ENCODE results near the gene HCRT.
"Not testable (repeated sequence)": the region's sequence is repeated elsewhere in the genome, so short reads cannot be mapped to it uniquely, and the experiment has no call there.

Gene HCRT

DNA sequence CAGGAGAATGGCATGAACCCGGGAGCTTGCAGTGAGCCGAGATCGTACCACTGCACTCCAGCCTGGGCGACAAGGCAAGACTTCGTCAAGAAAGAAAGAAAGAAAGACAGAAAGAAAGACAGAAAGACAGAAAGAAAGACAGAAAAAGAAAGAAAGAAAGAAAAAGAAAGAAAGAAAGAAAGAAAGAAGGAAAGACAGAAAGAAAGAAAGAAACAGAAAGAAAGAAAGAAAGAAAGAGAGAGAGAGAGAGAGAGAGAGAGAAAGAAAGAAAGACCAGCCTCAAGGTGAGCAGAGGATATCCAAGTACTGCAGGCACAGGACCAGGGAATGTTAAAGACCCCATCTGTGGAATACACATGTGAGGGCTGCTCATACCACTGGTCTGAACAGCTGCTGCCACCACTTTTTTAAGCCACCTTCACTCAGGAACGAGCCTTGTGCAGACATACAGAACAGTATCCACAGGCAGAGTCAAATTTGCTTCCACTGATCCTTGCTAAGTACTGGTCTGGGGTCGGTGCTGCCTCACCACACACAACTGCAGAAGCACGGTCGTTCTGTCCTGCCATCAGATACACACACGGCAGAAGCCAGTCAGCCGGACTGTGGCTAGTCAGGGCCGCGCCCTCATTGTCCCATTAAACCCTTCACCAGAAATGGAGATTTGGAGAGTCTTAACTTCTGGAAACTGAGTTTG lies 38.2 kb downstream of the HCRT start:
- in situ Hi-C loops (cut with HindIII; ENCODE audit: low sequenced_read_pairs): no loop called here

DNA sequence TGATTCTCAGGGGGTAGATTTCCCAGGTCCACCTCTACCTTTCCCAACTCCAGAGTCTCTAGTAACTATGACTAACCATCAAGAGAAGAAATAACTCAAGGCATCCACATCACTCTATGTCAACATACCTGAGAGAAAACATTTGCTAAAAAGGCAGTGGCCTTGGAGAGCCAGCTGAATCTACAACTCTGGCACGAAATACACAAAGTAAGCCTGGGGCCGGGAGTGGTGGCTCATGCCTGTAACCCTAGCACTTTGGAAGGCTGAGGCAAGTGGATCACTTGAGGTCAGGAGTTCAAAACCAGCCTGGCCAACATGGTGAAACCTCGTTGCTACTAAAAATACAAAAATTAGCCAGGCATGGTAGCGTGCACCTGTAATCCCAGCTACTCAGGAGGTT lies 42.1 kb downstream of the HCRT start:
- in situ Hi-C loops (cut with HindIII; ENCODE audit: low sequenced_read_pairs): not testable (repeated sequence)

DNA sequence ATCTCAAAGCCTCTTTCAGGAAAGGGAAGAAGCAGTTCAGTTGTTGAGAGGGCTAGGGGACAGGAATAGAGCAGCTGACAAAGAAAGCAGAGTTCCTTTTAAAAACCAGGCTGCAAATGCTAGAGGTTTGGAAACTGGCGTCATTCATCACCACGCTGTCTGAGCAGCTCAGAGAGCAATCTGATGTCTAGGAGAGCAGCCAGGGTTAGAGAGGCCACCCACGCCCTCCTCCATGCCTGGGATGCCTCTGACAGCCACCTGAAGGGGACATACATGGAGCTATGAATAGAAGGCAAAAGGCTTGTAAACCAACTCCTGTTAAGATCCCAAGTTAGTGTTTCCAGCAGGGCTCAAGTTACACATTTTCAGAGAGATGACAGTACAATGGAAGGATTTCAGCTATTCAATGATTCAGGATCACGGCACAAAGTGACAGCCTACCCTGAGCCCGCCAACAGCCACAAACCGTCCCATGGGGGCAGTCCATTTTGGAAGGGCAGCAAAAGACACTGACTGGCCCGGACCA lies 42.8 kb downstream of the HCRT start:
- in situ Hi-C loops (cut with HindIII; ENCODE audit: low sequenced_read_pairs): no loop called here

DNA sequence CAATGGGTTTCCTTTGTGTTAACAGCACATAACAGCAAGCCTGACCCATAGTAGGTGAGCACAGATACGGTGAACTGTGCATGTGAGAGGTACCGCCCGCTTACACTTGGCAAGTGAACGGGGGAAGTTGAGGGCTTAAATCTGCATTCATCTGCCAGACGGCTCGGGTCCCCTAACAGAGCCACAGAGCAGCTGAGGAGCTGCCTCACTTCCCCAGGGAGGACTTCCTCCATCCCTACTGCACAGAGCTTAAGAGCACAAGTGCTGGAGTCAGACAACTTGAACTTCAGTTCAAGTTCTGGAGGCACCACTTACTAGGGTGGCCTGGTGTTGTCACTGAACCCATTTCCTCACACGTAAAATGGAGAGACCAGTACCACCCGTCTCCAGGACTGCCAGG lies 43.9 kb downstream of the HCRT start:
- in situ Hi-C loops (cut with HindIII; ENCODE audit: low sequenced_read_pairs): no loop called here

DNA sequence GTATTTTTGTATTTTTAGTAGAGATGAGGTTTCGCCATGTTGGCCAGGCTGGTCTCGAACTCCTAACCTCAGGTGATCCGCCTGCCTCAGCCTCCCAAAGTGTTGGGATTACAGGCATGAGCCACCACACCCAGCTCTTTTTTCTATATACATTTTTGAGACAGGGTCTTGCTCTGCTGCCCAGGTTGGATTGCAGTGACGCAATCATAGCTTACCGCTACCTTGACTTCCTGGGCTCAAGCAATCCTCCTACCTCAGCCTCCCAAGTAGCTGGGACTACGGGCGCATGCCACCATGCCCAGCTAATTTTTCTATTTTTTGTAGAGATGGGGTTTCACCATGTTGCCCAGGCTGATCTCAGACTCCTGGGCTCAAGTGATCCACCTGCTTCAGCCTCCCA lies 44.6 kb downstream of the HCRT start:
- in situ Hi-C loops (cut with HindIII; ENCODE audit: low sequenced_read_pairs): not testable (repeated sequence)

DNA sequence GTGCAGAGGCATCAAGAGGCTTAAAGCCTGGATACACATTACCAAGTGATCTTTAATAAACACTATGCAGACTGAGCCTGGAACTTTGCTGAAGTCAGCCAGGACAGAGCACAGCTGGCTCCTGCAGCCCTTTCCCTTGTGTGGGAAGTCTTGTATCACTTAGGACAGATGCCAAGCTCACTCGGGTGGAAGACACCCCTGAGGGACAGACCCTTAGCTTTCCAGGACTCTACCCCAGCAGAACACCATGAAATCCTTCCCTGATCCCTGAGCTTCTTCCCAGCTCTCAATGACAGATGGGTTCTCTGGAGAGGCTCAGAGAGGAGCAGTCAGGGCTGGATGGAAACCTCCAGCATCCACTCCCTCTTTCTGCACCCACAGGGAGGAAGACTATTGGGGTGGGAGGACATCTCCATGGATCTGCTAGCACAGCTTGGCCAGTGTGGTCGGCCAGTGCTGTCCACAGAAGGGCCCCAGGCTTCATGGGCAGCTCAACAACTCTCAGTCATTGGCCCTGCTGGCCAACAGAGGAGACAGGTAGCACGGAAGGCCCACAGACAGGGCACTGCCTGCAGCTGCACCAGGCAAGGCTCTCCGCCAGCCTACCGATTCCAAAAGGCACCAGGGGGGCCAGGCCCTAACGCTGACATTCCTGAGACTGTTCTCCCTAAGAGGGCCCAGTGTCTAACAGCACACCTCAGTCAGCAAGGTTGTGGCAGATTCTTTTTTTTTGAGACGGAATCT lies 46.3 kb downstream of the HCRT start:
- in situ Hi-C loops (cut with HindIII; ENCODE audit: low sequenced_read_pairs): loop anchor here (5.0 kb wide), 1 partner anchor 38 kb away; no protein-coding TSS in a partner anchor

DNA sequence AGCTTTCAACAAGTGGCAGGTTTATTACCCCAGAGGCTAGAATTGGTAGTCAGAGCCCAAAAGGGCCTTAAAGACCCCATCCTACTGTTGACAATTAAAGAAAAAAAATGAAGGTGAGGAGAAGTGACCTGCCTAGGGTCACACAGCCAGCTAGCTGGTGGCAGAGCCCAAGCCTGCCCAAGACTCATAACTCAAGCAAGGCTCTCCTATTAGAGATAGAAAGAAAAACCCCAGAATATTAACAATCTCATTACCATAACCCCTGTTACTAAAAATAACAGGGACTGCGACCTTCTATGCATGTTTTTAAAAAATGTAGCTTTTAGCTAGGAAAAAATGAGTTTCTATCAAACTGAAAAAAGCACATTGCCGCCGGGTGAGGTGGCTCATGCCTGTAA lies 48.6 kb downstream of the HCRT start:
- in situ Hi-C loops (cut with HindIII; ENCODE audit: low sequenced_read_pairs): loop anchor here (5.0 kb wide), 1 partner anchor 41 kb away; no protein-coding TSS in a partner anchor

DNA sequence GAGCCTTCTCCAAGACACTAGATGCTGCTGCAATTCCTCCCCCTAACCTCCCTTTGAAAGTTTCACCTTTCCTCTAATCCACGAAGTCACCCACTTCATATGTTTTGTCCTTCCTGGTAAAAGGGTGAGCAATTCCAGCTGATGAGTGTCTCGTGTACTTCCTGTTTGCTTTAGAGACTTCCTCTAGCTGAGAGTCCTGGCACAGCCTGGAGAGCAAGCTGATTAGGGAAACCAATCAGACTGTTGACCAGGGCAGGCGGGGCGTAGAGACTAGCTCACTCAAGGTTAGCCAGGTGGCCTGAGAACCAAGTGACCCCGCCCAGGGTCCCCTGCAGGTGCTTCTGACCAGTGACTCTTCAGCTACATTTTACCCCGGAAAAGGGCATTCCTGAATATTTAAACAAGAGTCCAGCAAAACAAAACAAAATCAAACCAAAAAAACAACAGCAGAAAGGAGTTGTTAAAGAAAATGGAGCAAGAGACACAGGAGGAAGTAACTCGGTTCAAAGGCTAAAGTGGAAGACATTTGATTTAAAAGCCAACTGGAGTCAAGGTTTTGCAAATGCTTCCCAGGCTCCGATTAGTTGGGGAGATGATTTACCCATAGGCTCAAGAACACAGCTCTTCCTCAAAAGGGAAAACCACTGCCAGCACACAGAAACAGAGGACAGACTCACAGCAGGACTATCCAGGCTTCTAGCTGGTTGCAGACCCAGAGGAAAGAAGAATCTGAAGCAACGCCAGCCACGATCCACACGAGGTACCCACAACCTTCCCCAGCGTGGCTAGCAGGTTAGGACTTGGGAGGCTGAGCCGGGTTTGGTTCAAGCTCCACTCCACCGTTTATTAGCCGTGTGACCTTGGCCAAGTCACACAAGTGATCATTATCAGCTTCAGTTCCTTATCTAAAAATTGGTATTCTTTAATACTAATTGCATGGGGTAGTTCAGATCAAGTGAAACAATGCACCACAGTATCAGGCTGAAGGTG lies 49.3 kb downstream of the HCRT start:
- in situ Hi-C loops (cut with HindIII; ENCODE audit: low sequenced_read_pairs): loop anchor here (5.0 kb wide), 1 partner anchor 41 kb away; no protein-coding TSS in a partner anchor

DNA sequence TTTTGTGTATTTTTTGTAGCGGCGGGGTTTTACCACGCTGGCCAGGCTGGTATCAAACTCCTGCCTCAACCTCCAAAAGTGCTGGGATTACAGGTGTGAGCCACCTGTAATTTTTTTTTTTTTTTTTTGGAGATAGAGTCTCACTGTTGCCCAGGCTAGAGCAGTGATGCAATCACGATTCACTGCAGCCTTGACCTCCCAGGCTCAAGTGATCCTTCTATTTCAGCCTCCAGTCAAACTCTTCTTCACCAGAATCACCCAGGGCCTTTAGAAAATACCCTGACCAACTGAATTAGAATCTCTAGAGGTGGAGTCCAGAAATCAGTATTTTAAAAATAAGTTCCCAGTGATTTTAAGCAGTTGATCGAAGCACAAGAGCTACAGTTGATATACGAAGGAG lies 50.1 kb downstream of the HCRT start:
- in situ Hi-C loops (cut with HindIII; ENCODE audit: low sequenced_read_pairs): loop anchor here (5.0 kb wide), 1 partner anchor 42 kb away; no protein-coding TSS in a partner anchor

All from endothelial cell of hepatic sinusoid (primary cell).